GM18511 (cell line): ENCODE data around the gene MRPL24.
"Not testable (repeated sequence)": the region's sequence is repeated elsewhere in the genome, so short reads cannot be mapped to it uniquely, and the experiment has no call there.

Source experiments
- ATAC-seq: cut with Tn5 transposase; IDR thresholded peaks from one replicate; pipeline ENCODE4 v1.9.1; 2021; ENCODE audit warnings: mild to moderate bottlenecking, moderate library complexity; ENCODE audit not compliant: unreplicated experiment

MRPL24 gene

GRCh38 chr1:156740741-156741480 is at the start of gene MRPL24:
MRPL24 (minus strand) TSS chr1:156741088; CDS start chr1:156738704, 2,384 bp downstream.
- ATAC-seq, result peak; percentile 90

GRCh38 chr1:156789621-156790318 is 48.9 kb upstream of the MRPL24 start:
- ATAC-seq, result no peak

GRCh38 chr1:156788136-156788535 is 47.2 kb upstream of the MRPL24 start:
- ATAC-seq, result no peak

- ATAC-seq, result no peak
Observed at GRCh38 chr1:156786640-156787039, 45.8 kb upstream of the MRPL24 start.

- ATAC-seq, result no peak
Observed at GRCh38 chr1:156785458-156785857, 44.6 kb upstream of the MRPL24 start.

GRCh38 chr1:156781585-156782186 is 40.8 kb upstream of the MRPL24 start:
- ATAC-seq, result no peak

- ATAC-seq, result no peak
Observed at GRCh38 chr1:156777573-156777972, 36.7 kb upstream of the MRPL24 start.

GRCh38 chr1:156776942-156777341 is 36.1 kb upstream of the MRPL24 start:
- no peak for ATAC-seq

GRCh38 chr1:156775799-156776198 is 34.9 kb upstream of the MRPL24 start:
- ATAC-seq, result no peak

- no peak for ATAC-seq
Observed at GRCh38 chr1:156773607-156774006, 32.7 kb upstream of the MRPL24 start.

- ATAC-seq, result no peak
Observed at GRCh38 chr1:156772728-156773497, 32.0 kb upstream of the MRPL24 start.

GRCh38 chr1:156772222-156772621 is 31.3 kb upstream of the MRPL24 start:
- ATAC-seq, result no peak

GRCh38 chr1:156768610-156769295 is 27.9 kb upstream of the MRPL24 start:
- ATAC-seq, result no peak

GRCh38 chr1:156767879-156768604 is 27.2 kb upstream of the MRPL24 start:
- no peak for ATAC-seq

GRCh38 chr1:156767101-156767878 is 26.4 kb upstream of the MRPL24 start, which contains the start of gene PRCC:
PRCC (plus strand) TSS chr1:156767535; CDS start chr1:156767772, 237 bp downstream.
- ATAC-seq, result peak; percentile 92

GRCh38 chr1:156766298-156767100 is 25.6 kb upstream of the MRPL24 start:
- ATAC-seq, result peak; percentile 39

- ATAC-seq, result no peak
Observed at GRCh38 chr1:156765666-156766065, 24.8 kb upstream of the MRPL24 start.

GRCh38 chr1:156765136-156765535 is 24.2 kb upstream of the MRPL24 start:
- ATAC-seq, result not testable (repeated sequence)
